Hematopoietic multipotent progenitor cell (in vitro differentiated cells): ENCODE results near the gene NSMCE1. TPM values are rescaled to one million over a fixed set of nuclear protein-coding genes. Genes with fewer than 3 reads are reported as not detected.

ENCODE experiments used
- DNase-seq, 3 donors: peaks; one replicate each; pipeline ENCODE4 v3.0.0-alpha.2; 2011 to 2015; ENCODE audit warnings: low read depth in 2 of 3, low spot score in 2 of 3
- total RNA-seq: library from RNA; depleted of rRNA; stranded (reverse); fragments of >200 nt; gene quantifications from one replicate; pipeline ENCODE4 v1.2.3, GENCODE V29; 2012

NSMCE1 gene
- total RNA-seq, 1 donor: 78.4 TPM

DNA sequence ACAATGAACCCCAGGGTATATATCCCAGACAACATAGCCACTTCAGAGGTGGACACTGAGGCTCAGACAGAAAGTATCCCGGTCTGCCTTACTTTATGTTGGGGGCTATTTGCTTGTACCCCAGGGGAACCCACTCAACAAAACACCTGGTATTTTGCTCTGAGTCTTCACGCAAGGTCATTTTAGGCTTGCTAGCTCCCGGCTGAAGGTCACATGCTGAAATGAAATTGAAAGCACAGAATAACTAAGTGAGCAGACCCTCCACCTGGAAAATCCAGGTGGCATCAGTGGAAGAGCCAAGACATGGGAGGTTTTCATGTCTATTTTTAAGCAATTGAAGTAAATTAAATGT lies 69.4 kb downstream of the NSMCE1 start:
- no peak for DNase-seq

DNA sequence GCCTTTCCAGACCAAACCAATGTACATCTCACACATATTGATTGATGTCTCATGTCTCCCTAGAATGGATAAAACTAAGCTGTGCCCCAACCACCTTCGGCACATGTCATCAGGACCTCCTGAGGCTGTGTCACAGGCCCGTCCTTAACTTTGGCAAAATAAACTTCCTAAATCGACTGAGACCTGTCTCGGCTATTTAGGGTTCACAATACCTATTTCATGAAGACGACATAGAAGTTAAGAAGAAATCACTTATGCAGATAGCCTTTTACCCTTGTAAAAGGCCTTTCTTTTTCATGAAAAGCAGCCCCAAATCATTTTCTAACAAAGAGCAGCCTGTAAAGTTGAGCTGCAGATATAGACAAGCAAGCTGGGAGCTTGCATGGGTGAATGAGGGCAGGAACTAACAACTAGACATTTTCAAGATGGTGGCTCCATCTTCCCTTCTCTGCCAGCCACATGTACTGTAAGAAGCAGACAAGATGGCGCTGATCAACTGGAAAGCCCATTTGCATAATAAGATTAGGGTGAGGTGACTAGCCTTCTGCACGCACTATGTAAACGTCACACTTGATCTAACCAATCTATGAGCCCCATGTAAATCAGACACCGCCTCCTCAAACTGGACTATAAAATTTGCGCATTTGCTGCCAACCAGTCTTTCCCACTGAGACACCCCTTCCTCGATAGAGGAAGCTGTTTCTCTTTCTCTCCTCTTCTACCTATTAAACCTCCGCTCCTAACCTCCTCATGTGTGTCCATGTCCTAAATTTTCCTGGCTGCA lies 69.9 kb downstream of the NSMCE1 start:
- no peak for DNase-seq

DNA sequence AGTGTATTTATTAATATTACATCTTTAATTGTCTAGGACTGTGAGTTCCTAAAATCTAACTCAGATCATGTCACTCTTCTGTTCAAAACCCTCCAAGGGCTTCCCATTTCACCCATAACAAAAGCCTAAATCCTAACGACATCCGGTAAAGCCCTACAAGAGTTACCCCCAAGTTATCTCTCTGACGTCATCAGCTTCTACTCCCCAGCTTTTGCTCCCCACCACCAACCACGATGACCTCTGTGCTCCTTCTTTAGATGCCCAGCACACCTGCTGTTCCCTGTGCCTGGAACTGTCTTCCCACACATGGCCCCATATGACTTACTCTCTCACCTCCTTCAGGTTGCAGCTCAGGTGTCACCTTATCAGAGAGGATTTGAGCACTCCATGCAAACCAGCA lies 71.6 kb downstream of the NSMCE1 start:
- no peak for DNase-seq

DNA sequence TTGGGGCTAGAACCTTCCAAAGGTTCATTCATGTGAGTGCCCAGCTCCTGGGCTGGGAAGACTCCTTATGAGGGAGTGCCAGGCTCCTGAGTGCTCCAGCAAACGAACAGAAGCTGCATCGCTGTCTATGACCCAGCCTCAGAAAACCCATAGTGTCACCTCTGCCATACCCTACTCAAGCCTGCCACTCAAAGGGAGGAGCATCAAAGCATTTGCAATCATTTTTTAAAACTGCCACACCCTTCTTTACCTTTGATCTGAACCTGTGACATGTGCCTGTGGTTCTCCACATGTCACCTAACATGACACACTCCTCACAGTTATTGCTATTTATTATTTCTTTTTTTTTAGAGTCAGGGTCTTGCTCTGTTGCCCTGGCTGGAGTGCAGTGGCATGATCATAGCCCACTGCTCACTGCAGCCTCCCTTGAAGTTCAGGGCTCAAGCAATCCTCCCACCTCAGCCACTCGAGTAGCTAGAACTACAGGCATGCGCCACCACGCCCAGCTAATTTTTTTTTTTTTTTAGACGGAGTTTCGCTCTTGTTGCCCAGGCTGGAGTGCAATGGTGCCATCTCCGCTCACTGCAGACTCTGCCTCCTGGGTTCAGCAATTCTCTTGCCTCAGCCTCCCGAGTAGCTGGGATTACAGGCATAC lies 72.5 kb downstream of the NSMCE1 start:
- DNase-seq: peak in 1 of 3 donors; percentile 36

DNA sequence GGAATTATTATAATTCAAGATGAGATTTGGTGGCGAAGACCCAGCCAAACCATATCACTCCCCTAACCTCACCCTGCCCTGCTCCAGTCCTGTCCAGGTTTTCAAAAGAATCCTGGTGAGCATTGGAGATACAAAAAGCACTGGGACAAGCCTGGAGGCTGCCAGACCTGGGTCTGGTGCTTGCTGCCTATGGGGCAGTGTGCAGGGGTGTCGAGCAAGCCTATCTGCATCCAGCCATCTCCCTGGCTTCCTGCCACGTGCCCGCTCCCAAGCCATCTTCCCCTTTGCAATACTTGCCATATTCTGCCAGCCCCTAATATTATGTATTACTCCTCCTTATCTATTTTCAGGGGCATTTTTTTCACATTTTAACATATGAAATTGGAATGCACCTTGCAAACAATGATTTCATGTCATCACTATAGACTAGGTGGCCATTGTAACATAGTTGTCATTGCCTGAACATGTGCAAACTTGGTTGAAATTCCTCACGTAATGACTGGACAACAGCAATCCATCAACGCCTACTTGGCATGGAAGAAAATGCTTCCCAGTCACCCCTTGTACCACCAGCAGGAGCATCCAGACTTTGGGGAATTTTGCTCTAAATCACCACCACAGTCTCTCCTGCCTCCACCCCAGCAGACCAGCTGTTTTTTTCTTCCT lies 73.4 kb downstream of the NSMCE1 start:
- no peak for DNase-seq

DNA sequence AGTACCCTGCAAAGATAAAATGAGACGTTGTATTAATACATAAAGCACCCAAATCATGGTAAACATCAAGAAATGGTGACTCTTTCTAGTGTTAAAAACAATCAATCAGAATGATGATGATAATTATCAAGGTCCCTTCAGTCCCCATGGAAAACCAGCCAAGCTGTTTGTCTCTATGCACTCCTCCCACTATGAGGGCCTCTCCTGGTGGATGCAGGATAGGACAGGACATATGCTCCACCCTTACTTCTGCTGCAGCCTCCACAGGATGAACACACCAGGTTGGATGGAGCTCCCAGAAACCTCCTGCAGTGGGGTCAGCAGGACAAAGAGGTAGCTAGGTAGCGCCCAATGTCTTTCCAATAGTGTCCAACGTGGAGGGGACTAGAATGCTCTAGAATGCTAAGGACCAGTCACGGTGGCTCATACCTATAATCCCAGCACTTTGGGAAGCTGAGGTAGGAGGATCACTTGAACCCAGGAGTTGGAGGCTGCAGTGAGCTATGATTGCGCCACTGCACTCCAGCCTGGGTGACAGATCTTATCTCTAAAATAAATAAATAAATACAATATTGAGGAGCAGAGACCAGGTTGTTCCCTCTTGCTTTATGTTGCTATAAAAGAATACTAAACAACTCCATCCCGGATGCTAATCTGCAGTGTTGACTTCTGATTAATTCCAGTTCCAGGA lies 75.1 kb downstream of the NSMCE1 start:
- DNase-seq: no peak

DNA sequence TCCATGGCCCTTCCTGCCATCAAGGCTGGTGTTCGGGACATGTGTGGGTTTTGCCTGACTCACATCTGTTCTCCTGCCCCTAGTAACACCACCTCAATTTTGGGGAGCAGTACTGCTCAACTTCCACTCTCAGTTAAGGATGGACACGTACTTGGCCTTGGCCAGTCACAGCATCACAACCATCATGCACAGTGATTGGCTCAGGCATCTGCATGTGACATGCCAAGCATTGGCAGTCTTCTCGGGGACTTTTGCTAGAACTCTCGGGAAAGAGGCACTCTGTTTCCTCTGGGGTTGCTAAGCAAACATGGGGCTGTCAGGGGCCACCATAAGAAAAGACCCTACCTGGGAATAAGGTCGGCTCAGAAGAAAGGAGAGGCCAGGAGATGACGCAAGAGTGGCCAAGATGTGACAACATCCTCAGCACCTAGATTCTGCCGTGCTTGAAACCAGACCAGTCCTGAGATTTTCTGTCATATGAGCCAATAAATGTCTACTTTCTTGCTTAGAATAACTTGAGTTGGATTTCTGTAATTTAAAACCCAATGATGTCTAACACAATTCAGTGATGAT lies 77.1 kb downstream of the NSMCE1 start:
- DNase-seq: no peak

DNA sequence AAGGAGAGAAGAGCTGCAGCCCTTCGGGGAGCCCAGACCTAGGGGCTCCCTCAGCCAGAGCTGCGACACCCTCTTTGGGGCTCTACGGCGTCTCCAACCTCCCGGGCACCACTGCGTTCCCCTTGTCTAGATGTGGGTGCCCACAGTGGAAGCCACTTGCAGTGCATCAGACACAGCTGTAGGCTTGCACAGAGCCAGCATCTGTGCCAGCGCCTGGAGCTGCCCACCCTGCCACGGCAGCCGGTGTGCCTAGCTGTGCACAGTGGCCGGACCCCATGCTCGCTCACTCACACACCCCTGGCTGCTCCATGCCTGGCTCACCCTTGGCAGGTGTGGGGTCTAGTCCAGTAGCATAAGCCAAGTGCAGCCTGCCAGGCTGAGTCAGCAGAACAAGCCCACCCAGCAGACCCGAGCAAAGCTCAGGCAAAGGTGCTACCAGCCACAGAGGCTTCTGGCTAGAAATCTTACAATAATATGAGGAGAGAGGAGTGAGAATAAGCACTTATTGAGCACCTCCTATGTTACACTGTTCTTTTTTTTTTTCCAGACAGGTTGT lies 78.2 kb downstream of the NSMCE1 start:
- DNase-seq: no peak

DNA sequence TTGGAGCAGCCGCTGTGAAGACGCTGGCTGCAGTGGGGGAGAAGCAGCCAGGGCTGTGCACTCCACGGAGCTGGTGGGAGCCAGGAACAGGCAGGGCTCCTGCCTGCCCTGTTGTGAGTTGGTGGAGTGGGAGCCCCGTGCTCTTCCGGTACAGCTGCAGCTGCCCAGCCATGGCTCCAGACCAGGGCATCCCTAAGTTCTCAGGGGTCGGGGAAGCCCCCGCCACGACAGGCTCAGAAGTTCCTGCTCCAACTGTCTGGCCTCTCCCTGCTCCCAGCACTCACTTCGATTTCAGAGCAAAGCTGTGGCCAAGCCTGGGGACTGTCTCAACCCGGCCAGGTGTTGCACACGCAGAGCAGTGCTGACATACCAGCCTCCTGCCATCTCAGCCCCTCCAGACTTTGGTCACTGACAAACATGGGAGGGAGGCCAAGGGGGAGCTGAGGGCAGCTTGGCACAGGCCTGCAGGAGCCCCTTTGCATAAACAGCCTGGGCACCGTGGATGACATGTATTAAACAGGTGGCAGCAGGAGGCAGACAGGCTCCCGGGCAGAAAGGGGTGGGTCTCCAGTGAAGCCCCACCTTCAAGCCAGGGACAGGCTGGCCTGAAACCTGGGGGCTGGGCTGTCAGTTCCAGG lies 79.1 kb downstream of the NSMCE1 start:
- no peak for DNase-seq

DNA sequence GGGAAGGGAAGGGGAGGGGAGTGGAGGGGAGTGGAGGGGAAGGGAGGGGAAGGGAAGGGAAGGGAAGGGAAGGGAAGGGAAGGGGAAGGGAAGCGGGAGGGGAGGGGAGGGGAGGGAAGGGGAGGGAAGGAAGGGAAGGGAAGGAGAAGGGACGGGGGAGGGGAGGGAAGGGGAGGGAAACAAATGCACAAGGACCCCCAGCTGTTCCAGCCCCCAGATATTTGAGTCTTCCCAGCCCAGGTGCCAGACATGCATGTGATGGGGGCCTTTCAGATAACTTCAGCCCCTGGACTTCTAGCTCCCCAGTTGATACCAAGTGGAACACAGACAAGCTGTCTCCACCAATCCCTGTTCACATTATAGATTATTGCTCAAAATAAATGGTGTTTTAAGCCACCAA lies 79.9 kb downstream of the NSMCE1 start:
- no peak for DNase-seq

DNA sequence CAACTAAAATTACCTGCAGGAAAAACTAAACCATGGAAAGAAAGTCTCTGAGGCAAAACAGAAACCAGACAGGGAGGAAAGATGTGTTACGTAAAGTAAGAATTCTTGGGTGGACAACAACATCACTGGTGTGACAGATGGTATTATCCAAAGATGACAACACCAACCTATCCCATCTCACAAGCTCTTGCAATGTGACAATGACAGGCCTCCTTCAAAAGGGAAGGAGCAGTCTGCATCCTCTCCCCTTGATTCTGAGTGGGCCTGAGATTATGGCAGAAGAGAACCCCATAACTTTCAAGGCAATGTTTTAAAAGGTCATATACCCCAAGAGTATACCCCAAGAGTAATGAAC lies 82.8 kb downstream of the NSMCE1 start:
- DNase-seq: no peak

DNA sequence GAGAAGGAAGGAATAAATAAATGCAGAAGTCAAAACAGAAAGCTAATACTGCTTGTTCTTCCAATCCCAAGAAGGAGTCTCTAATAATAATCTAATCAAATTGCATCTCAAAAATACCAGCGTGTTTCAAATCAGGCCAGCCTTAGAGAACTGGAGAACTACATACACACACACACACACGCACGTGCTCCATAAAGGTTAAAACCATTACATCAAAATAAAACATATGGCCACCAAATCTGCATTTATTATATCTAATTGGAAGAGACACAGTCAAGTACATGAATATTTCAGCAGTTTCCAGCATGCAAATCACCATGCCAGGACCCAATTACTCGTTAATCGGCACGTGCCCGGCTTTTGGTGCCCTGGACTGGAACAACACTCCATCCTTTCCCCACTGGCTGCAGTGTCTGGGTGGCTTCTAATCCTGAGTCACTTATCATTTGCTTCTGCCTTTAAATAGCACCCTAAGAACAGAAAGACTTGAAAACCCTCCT lies 85.6 kb downstream of the NSMCE1 start:
- DNase-seq: no peak

DNA sequence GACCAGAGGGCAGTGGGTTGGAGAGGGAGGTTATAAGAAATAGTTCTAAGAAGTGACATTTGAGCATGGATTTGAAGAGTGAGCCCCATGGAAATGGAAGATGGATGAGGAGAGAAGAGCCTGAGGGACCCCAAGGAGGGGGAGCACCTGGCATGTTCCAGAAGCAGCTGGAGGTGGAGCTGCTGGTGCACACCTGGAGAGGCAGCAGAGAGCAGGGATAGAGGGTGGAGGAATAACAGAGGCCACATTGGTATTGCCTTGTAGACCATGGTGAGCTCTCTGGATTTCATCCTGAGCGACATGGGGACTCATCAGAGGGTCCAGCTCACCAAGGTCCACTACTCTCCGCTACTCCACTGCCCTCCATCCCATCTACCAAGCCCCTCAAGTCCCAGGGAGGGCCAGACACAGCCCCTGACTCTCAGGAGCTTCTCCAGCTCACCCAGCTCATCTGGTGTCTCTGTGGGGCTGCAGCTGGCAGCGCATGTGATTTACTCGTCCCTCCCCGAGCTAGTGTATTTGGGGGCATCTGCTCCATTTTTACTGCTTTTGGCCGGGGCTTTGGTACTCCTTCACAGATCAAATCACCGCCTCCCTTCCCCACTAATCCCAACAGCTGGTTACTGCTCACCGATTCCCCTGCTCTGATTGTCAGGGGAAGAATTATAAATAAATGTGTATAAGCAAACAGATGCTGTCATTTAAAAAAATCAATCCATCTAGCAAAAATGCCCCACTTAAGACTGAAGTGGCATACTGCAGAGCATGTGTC lies 87.4 kb downstream of the NSMCE1 start:
- no peak for DNase-seq

DNA sequence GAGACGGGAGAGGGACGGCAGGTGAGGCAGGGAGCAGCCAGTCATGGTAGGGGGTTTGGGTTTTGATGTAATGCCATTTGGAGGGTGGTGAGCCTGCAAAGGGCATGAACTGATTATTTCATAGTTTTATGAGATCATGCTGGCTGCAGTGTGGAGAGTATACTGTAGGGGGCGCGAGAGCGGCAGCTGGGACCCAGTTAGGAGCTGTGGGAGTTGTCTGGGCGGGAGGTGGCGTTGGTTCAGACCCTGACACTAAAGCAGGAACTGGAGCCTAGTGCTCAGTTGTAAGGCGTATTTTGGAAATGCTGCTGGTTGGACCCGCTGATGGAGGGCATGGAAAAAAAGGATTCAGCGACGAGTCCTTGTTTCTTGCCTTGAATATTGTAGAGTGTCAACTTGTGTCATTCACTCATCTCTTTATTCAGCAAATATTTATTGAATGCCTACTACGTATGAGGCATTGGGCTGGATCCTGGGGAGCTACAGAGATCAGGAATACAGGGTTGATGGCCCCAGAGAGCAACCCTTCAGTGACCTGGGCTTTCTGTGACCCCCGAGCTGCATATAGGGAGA lies 89.0 kb downstream of the NSMCE1 start:
- peak; percentile 63 to 92 (median 86) for DNase-seq

DNA sequence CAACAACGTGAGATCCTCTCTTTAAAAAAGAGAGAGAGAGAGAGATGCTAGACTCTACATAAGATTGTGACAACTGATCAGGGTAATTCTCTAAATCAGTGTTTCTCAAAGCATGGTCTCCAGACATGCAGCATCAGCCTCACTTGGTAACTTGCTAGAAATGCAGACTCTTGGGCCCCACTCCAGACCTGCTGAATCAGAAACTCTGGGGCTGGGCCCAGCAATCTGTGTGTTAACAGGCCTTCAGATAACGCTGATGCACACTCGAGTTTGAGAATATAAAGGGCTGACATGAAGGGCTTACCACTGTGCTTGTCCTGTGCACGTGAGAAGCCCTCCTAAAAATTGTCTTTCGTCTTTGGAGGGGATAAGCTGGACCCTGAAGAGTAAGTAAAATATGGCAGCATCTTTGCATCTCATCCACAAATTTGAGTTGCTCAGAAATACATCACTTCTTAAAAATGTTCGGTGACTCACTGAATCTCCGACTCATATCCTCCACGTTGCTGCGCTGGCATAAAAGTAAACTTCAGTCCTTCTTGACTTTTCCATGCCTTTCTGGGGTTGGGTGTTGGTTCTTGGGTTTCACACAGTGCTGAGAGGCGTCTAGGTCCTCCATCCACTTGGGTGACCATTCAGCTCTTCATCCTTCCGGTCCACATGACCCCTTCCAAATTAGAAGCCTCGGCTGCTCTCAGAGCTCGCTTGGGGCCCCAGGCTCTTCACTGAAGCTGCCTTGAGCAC lies 91.4 kb downstream of the NSMCE1 start:
- no peak for DNase-seq

DNA sequence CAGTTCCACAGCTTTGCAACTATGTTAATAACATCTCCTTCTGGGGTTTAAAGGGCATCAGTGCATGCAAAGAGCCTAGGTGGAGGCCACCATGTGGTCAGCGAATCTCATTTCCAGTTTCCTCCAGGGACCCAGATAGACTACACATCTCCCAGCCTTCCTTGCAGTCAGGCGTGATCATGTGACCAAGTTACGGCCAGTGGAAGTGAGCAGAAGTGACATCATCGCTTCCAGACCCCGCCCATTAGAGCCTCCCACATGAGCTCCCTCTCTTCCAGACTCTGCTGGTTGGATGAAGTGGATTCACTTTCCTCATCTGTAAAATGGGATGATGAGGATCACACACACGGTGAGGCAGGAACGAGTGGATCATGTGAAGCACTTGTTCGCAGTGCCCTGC lies 92.7 kb downstream of the NSMCE1 start:
- DNase-seq: no peak
